Karpas-422 (cell line): Measurements from ENCODE around the gene PRSS2. TPM values are rescaled to one million over a fixed set of nuclear protein-coding genes. Genes with fewer than 3 reads are reported as not detected.

Source experiments
- DNase-seq: peaks from one replicate; pipeline ENCODE4 v3.0.0-alpha.2; 2015
- H2AFZ ChIP-seq: fragments of 200-600 bp; sonication (generic); 2 replicates; pipeline ENCODE4 v1.6.1; 2014; ENCODE audit warnings: antibody characterized with exemption, low read length, mixed read lengths
- H3K27ac ChIP-seq: fragments of 200-600 bp; sonication (generic); 2 replicates; pipeline ENCODE4 v1.5.1; 2014; ENCODE audit warnings: mild to moderate bottlenecking, low read length, moderate library complexity
- H3K27me3 ChIP-seq: fragments of 200-600 bp; sonication (generic); 2 replicates; pipeline ENCODE4 v1.6.1; 2014; ENCODE audit warnings: low read length, mixed read lengths
- H3K36me3 ChIP-seq: fragments of 200-600 bp; sonication (generic); 2 replicates; pipeline ENCODE4 v1.6.1; 2014; ENCODE audit warnings: low read length, mixed read lengths; ENCODE audit not compliant: insufficient read depth
- H3K4me1 ChIP-seq: fragments of 200-600 bp; sonication (generic); 2 replicates; pipeline ENCODE4 v1.6.1; 2014; ENCODE audit warnings: mild to moderate bottlenecking, low read length, mixed read lengths
- H3K4me2 ChIP-seq: fragments of 200-600 bp; sonication (generic); 2 replicates; pipeline ENCODE4 v1.6.1; 2014; ENCODE audit warnings: low read length, low read depth, mild to moderate bottlenecking; ENCODE audit not compliant: poor library complexity, severe bottlenecking
- H3K4me3 ChIP-seq: fragments of 200-600 bp; sonication (generic); 2 replicates; pipeline ENCODE4 v1.5.1; 2014; ENCODE audit warnings: mild to moderate bottlenecking, antibody characterized with exemption, low read length, mixed read lengths
- H3K79me2 ChIP-seq: fragments of 200-600 bp; sonication (generic); 2 replicates; pipeline ENCODE4 v1.6.1; 2014; ENCODE audit warnings: mild to moderate bottlenecking, low read length, mixed read lengths
- H3K9ac ChIP-seq: fragments of 200-600 bp; sonication (generic); 2 replicates; pipeline ENCODE4 v1.6.0; 2014; ENCODE audit warnings: low read length
- H3K9me2 ChIP-seq: fragments of 200-600 bp; sonication (generic), shearing (Covaris generic); replicated peaks from 2 replicates; pipeline ENCODE4 v1.6.0; 2014; ENCODE audit warnings: mild to moderate bottlenecking, low read length, moderate library complexity; ENCODE audit not compliant: insufficient read depth
- H3K9me3 ChIP-seq: fragments of 300-700, 200-600 bp; sonication (generic); 2 replicates; pipeline ENCODE4 v1.6.1; 2014; ENCODE audit warnings: low read length, mixed read lengths
- H4K20me1 ChIP-seq: fragments of 200-600 bp; sonication (generic); 2 replicates; pipeline ENCODE4 v1.6.1; 2014; ENCODE audit warnings: mild to moderate bottlenecking, antibody characterized with exemption, low read length, low read depth; ENCODE audit not compliant: insufficient read depth
- total RNA-seq: library from RNA; depleted of rRNA; stranded (reverse); fragments of >200 nt; shearing (Covaris generic); gene quantifications from 2 replicates; pipeline ENCODE4 v1.2.3, GENCODE V29; 2014; ENCODE audit warnings: low replicate concordance

PRSS2 gene
- total RNA-seq, 1 experiment from 2014 or later: not detected

- Histone ChIP-seq H3K4me2 (no peak overlapping the region), H4K20me1 (no peaks in the 10 kb centered on the region), H3K79me2 (no peaks in the 10 kb centered on the region), H3K27ac (no peak overlapping the region), H3K4me3 (no peak overlapping the region), H3K9me3 (no peaks in the 10 kb centered on the region), H2AFZ (no peak overlapping the region), H3K9ac (no peak overlapping the region), H3K27me3 (no peaks in the 10 kb centered on the region), H3K4me1 (no peaks in the 10 kb centered on the region), H3K36me3 (no peaks in the 10 kb centered on the region), H3K9me2 (no peaks in the 10 kb centered on the region)
- DNase-seq: no peak
Observed at GRCh38 chr7:142792593-142792992, 21.8 kb downstream of the PRSS2 start.

DNA sequence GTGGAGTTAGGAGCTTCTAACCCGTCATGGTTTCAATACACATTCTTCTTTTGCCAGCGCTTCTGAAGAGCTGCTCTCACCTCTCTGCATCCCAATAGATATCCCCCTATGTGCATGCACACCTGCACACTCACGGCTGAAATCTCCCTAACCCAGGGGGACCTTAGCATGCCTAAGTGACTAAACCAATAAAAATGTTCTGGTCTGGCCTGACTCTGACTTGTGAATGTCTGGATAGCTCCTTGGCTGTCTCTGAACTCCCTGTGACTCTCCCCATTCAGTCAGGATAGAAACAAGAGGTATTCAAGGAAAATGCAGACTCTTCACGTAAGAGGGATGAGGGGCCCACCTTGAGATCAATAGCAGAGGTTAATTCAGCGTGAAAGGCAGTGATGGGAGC, 22.4 kb downstream of the PRSS2 start:
- no peaks in the 10 kb centered on the region for H3K27me3 ChIP-seq
- H4K20me1 ChIP-seq: no peaks in the 10 kb centered on the region
- no peaks in the 10 kb centered on the region for H3K4me1 ChIP-seq
- H3K9me2 ChIP-seq: no peaks in the 10 kb centered on the region
- no peak overlapping the region for H3K4me3 ChIP-seq
- no peak for DNase-seq
- no peak overlapping the region for H2AFZ ChIP-seq
- no peaks in the 10 kb centered on the region for H3K79me2 ChIP-seq
- H3K9me3 ChIP-seq: no peaks in the 10 kb centered on the region
- no peak overlapping the region for H3K4me2 ChIP-seq
- no peak overlapping the region for H3K27ac ChIP-seq
- no peaks in the 10 kb centered on the region for H3K36me3 ChIP-seq
- no peak overlapping the region for H3K9ac ChIP-seq

DNA sequence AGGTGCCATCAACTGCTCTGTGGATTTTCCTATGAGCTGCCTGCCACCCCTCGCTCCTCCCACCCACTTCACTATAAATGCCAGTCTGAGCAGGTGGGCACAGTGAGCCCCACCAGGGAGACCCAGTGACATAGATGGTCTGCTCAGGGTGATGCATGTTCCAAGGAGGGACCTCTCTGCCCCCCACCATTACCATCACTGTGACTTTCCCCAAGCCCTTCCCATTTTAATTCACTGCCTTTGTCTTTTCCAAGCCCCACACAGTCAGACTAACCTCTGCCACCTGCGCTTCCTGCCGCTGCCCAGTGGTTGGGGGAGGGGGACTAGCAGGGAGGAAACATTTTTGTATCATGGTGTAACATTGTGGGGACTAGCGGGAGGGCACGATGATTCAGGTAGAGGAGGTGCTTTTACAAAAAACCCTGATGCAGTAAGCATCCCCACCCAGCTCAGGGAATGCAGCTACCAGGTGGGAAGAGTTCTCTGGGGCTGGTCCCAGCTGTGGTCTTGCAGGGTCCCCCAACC, 24.6 kb downstream of the PRSS2 start:
- Histone ChIP-seq H3K4me3 (no peak overlapping the region), H3K9ac (no peak overlapping the region), H3K9me3 (no peaks in the 10 kb centered on the region), H3K4me2 (no peak overlapping the region), H2AFZ (no peak overlapping the region), H3K27ac (no peak overlapping the region), H3K4me1 (no peaks in the 10 kb centered on the region), H3K27me3 (no peaks in the 10 kb centered on the region), H3K79me2 (no peaks in the 10 kb centered on the region), H3K9me2 (no peaks in the 10 kb centered on the region), H3K36me3 (no peaks in the 10 kb centered on the region), H4K20me1 (no peaks in the 10 kb centered on the region)
- no peak for DNase-seq

DNA sequence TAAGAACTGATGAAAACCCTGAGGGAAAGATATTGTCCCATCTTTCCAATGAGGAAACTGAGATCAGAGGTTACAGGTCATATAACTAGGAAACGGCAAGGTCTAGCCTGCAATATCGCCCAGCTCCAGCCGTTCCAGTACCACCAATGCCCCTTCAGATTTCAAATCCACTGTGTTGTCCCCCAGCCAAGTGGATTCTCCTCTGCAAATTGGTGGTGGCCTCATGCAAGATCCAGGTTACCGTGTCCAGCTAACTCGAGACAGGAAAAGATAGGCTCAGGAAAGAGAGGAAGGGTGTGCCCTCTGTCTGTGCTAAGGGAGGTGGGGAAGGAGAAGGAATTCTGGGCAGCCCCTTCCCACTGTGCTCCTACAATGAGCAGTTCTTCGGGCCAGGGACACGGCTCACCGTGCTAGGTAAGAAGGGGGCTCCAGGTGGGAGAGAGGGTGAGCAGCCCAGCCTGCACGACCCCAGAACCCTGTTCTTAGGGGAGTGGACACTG, 25.3 kb downstream of the PRSS2 start:
- no peaks in the 10 kb centered on the region for H3K4me1 ChIP-seq
- no peaks in the 10 kb centered on the region for H3K9me2 ChIP-seq
- H3K4me3 ChIP-seq: no peak overlapping the region

DNA sequence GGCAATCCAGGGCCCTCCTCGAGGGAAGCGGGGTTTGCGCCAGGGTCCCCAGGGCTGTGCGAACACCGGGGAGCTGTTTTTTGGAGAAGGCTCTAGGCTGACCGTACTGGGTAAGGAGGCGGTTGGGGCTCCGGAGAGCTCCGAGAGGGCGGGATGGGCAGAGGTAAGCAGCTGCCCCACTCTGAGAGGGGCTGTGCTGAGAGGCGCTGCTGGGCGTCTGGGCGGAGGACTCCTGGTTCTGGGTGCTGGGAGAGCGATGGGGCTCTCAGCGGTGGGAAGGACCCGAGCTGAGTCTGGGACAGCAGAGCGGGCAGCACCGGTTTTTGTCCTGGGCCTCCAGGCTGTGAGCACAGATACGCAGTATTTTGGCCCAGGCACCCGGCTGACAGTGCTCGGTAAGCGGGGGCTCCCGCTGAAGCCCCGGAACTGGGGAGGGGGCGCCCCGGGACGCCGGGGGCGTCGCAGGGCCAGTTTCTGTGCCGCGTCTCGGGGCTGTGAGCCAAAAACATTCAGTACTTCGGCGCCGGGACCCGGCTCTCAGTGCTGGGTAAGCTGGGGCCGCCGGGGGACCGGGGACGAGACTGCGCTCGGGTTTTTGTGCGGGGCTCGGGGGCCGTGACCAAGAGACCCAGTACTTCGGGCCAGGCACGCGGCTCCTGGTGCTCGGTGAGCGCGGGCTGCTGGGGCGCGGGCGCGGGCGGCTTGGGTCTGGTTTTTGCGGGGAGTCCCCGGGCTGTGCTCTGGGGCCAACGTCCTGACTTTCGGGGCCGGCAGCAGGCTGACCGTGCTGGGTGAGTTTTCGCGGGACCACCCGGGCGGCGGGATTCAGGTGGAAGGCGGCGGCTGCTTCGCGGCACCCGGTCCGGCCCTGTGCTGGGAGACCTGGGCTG, 26.0 kb downstream of the PRSS2 start:
- Histone ChIP-seq H3K4me2 (no peak overlapping the region), H3K9me3 (no peaks in the 10 kb centered on the region), H3K27me3 (no peaks in the 10 kb centered on the region), H3K79me2 (no peaks in the 10 kb centered on the region), H2AFZ (no peak overlapping the region), H3K4me1 (no peaks in the 10 kb centered on the region), H4K20me1 (no peaks in the 10 kb centered on the region), H3K9ac (no peak overlapping the region), H3K4me3 (no peak overlapping the region), H3K9me2 (no peaks in the 10 kb centered on the region), H3K36me3 (no peaks in the 10 kb centered on the region), H3K27ac (no peak overlapping the region)
- no peak for DNase-seq

More for the DNA sequence above, 25.3 kb downstream of the PRSS2 start:
- DNase-seq: no peak
- no peaks in the 10 kb centered on the region for H3K79me2 ChIP-seq
- H3K9ac ChIP-seq: no peak overlapping the region
- no peak overlapping the region for H2AFZ ChIP-seq
- no peaks in the 10 kb centered on the region for H3K9me3 ChIP-seq
- H3K27ac ChIP-seq: no peak overlapping the region
- H3K4me2 ChIP-seq: no peak overlapping the region
- H4K20me1 ChIP-seq: no peaks in the 10 kb centered on the region
- no peaks in the 10 kb centered on the region for H3K36me3 ChIP-seq
- H3K27me3 ChIP-seq: no peaks in the 10 kb centered on the region

GRCh38 chr7:142797391-142798377, 26.9 kb downstream of the PRSS2 start:
- H2AFZ ChIP-seq: no peak overlapping the region
- H3K9me3 ChIP-seq: no peaks in the 10 kb centered on the region
- DNase-seq: no peak
- no peaks in the 10 kb centered on the region for H3K4me1 ChIP-seq
- H3K27me3 ChIP-seq: no peaks in the 10 kb centered on the region
- no peak overlapping the region for H3K4me3 ChIP-seq
- H3K27ac ChIP-seq: no peak overlapping the region
- H3K9me2 ChIP-seq: no peaks in the 10 kb centered on the region
- H3K36me3 ChIP-seq: no peaks in the 10 kb centered on the region
- H4K20me1 ChIP-seq: no peaks in the 10 kb centered on the region
- H3K79me2 ChIP-seq: no peaks in the 10 kb centered on the region
- H3K4me2 ChIP-seq: no peak overlapping the region
- no peak overlapping the region for H3K9ac ChIP-seq

DNA sequence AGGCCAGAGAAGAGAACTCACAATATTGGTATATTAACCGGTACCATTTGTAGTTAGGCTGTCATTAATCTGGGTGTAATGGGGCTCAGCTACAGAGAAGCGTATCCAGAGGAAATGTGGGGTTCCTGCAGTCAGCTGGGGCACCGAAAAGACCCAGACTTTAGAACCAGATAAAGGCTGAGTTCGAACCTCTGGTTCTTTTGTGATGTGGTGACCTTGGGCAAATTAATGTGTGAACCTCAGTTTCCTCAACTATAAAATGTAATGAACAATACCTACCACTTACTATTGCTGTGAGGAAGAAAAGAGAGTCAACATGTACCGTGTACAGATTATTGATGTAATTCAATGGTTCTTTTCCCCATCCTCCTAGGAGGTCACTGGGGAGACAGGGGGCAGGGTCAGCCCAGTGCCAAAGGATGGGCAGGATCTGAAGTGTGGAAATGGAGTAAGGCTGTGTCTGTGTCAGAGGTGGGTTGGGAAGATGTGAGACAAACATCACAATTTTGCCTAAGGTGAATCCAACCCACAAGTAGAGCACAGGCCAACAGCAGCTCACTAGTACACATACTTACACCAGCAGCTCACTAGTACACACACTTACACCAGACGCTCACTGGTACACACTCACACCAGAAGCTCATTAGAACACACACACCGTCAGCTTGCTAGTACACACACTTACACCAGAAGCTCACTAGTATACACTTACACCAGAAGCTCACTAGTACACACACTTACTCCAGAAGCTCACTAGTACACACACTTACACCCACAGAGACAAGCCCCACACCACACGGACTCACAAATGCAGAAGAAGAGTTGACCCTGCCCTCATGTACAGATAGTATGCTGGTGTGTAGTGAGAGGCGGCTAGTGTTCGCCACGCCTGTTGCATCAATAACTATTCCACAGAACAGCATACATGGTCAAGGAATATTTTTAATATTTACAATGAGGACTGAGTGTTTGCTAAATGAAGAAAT, 28.0 kb downstream of the PRSS2 start:
- Histone ChIP-seq H3K4me3 (no peak overlapping the region), H3K9ac (no peak overlapping the region), H3K36me3 (no peaks in the 10 kb centered on the region), H3K9me3 (no peaks in the 10 kb centered on the region), H3K27me3 (no peaks in the 10 kb centered on the region), H3K79me2 (no peaks in the 10 kb centered on the region), H3K4me1 (no peaks in the 10 kb centered on the region), H3K27ac (no peak overlapping the region), H4K20me1 (no peaks in the 10 kb centered on the region), H3K9me2 (no peaks in the 10 kb centered on the region), H3K4me2 (no peak overlapping the region), H2AFZ (no peak overlapping the region)
- no peak for DNase-seq
